NCI-H526 treated with DMSO at 0.1 percent for 48 hours (cell line): ENCODE data around the gene UBB.
"Not testable (repeated sequence)": the region's sequence is repeated elsewhere in the genome, so short reads cannot be mapped to it uniquely, and the experiment has no call there.

Experiments used
- DNase-seq: peaks from one replicate; lab custom pipeline; 2025; lab: John Stamatoyannopoulos, UW

Gene UBB

GRCh38 chr17:16377941-16378341, 3.0 kb upstream of the UBB start:
- no peak for DNase-seq

GRCh38 chr17:16378636-16379282, 2.1 kb upstream of the UBB start:
- no peak for DNase-seq

GRCh38 chr17:16379654-16380053, 1.2 kb upstream of the UBB start:
- no peak for DNase-seq

GRCh38 chr17:16381496-16381820, 567 bp downstream of the UBB start:
- no peak for DNase-seq

GRCh38 chr17:16383216-16383615, 2.3 kb downstream of the UBB start:
- DNase-seq: no peak

GRCh38 chr17:16383772-16384287, 2.9 kb downstream of the UBB start:
- no peak for DNase-seq

- DNase-seq: no peak
Measured at GRCh38 chr17:16384557-16384956, 3.7 kb downstream of the UBB start.

GRCh38 chr17:16386126-16386507, 5.2 kb downstream of the UBB start:
- not testable (repeated sequence) for DNase-seq

GRCh38 chr17:16391451-16391850, 10.6 kb downstream of the UBB start:
- no peak for DNase-seq

- not testable (repeated sequence) for DNase-seq
Measured at GRCh38 chr17:16392491-16392890, 11.6 kb downstream of the UBB start.

- DNase-seq: not testable (repeated sequence)
Measured at GRCh38 chr17:16395887-16396286, 15.0 kb downstream of the UBB start.

GRCh38 chr17:16396693-16397092, 15.8 kb downstream of the UBB start:
- DNase-seq: not testable (repeated sequence)

GRCh38 chr17:16398270-16399267, 17.7 kb downstream of the UBB start:
- no peak for DNase-seq

GRCh38 chr17:16403847-16404246, 23.0 kb downstream of the UBB start:
- DNase-seq: not testable (repeated sequence)

- no peak for DNase-seq
Measured at GRCh38 chr17:16406742-16407674, 26.1 kb downstream of the UBB start.

- DNase-seq: no peak
Measured at GRCh38 chr17:16407911-16408588, 27.2 kb downstream of the UBB start.

- no peak for DNase-seq
Measured at GRCh38 chr17:16415031-16415924, 34.4 kb downstream of the UBB start, which contains the start of gene TRPV2. TRPV2 (plus strand) TSS chr17:16415571; CDS start chr17:16417669, 2,098 bp downstream.

GRCh38 chr17:16417399-16417798, 36.5 kb downstream of the UBB start:
- no peak for DNase-seq

- DNase-seq: no peak
Measured at GRCh38 chr17:16417896-16418684, 37.2 kb downstream of the UBB start.
